ENCODE data around the gene PNMA5. TPM values are rescaled to one million over a fixed set of nuclear protein-coding genes. Genes with fewer than 3 reads are reported as not detected.
A peak's percentile ranks its signal among the peaks of the same experiment; 100 is the strongest.

Gene PNMA5
- total RNA-seq, 1 experiment from 2014 or later = 0.13 TPM

DNA sequence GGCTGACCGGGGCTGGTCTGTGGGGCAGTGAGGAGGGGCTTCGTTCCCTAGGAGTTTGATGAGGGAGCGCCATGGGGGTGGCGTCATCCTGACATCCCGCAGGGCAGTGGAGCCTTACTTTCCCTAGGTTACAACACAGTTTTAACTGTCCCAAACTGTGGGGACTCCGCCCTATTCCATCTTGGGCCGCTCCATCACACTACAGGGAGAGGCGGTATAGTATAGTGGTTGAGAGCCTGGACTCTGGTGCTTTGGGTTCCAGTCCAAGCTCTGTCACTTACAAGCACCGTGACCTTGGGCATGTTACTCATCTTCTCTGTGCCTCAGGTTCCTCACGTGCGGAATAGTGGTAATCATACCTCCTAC lies 51.9 kb downstream of the PNMA5 start:
- TF ChIP-seq SMAD3 (CRISPR knock-in tag; IDR thresholded peaks at IDR 0.05; ENCODE audit: borderline replicate concordance) = no peak
- no peak for TF ChIP-seq RELA (CRISPR knock-in tag; IDR thresholded peaks at IDR 0.05; ENCODE audit: borderline replicate concordance)
- no peak for TF ChIP-seq KAT7 (CRISPR knock-in tag; IDR thresholded peaks at IDR 0.05; ENCODE audit: borderline replicate concordance)
- TF ChIP-seq EMX1 (CRISPR knock-in tag; IDR thresholded peaks at IDR 0.05) = no peak
- no peak for TF ChIP-seq NFYB (CRISPR knock-in tag; conservative IDR thresholded peaks at IDR 0.05; ENCODE audit: low read depth)
- no peak for TF ChIP-seq ZNF138 (CRISPR knock-in tag; conservative IDR thresholded peaks at IDR 0.05)
- TF ChIP-seq, protein P1, sequence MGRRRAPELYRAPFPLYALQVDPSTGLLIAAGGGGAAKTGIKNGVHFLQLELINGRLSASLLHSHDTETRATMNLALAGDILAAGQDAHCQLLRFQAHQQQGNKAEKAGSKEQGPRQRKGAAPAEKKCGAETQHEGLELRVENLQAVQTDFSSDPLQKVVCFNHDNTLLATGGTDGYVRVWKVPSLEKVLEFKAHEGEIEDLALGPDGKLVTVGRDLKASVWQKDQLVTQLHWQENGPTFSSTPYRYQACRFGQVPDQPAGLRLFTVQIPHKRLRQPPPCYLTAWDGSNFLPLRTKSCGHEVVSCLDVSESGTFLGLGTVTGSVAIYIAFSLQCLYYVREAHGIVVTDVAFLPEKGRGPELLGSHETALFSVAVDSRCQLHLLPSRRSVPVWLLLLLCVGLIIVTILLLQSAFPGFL (CRISPR knock-in tag; IDR thresholded peaks at IDR 0.05; ENCODE audit: borderline replicate concordance) = no peak
- TF ChIP-seq ETV6 (CRISPR knock-in tag; IDR thresholded peaks at IDR 0.05) = no peak
- no peak for TF ChIP-seq ATF1 (CRISPR knock-in tag; IDR thresholded peaks at IDR 0.05)
- TF ChIP-seq ZNF671 (CRISPR knock-in tag; IDR thresholded peaks at IDR 0.05) = no peak
- TF ChIP-seq TCF7 (CRISPR knock-in tag; IDR thresholded peaks at IDR 0.05; ENCODE audit: low read depth) = no peak
- TF ChIP-seq ZNF396 (CRISPR knock-in tag; IDR thresholded peaks at IDR 0.05; ENCODE audit: borderline replicate concordance) = no peak
- no peak for TF ChIP-seq NFATC4 (CRISPR knock-in tag; IDR thresholded peaks at IDR 0.05)
- TF ChIP-seq, protein P2, sequence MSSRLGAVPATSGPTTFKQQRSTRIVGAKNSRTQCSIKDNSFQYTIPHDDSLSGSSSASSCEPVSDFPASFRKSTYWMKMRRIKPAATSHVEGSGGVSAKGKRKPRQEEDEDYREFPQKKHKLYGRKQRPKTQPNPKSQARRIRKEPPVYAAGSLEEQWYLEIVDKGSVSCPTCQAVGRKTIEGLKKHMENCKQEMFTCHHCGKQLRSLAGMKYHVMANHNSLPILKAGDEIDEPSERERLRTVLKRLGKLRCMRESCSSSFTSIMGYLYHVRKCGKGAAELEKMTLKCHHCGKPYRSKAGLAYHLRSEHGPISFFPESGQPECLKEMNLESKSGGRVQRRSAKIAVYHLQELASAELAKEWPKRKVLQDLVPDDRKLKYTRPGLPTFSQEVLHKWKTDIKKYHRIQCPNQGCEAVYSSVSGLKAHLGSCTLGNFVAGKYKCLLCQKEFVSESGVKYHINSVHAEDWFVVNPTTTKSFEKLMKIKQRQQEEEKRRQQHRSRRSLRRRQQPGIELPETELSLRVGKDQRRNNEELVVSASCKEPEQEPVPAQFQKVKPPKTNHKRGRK (CRISPR knock-in tag; IDR thresholded peaks at IDR 0.05; ENCODE audit: borderline replicate concordance) = no peak
- no peak for TF ChIP-seq SMAD4 (CRISPR knock-in tag; IDR thresholded peaks at IDR 0.05)
- TF ChIP-seq, protein P3, sequence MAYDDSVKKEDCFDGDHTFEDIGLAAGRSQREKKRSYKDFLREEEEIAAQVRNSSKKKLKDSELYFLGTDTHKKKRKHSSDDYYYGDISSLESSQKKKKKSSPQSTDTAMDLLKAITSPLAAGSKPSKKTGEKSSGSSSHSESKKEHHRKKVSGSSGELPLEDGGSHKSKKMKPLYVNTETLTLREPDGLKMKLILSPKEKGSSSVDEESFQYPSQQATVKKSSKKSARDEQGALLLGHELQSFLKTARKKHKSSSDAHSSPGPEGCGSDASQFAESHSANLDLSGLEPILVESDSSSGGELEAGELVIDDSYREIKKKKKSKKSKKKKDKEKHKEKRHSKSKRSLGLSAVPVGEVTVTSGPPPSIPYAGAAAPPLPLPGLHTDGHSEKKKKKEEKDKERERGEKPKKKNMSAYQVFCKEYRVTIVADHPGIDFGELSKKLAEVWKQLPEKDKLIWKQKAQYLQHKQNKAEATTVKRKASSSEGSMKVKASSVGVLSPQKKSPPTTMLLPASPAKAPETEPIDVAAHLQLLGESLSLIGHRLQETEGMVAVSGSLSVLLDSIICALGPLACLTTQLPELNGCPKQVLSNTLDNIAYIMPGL (CRISPR knock-in tag; IDR thresholded peaks at IDR 0.05) = no peak
- TF ChIP-seq ZNF121 (CRISPR knock-in tag; IDR thresholded peaks at IDR 0.05) = no peak
- TF ChIP-seq GABPB1 (CRISPR knock-in tag; IDR thresholded peaks at IDR 0.05) = no peak
- TF ChIP-seq CREB1 (CRISPR knock-in tag; IDR thresholded peaks at IDR 0.05) = no peak
- Mint-ChIP-seq H3K9me3 (no peaks in the 10 kb centered on the region), H3K4me1 (peaks cover 12% of the 10 kb centered on the region), H3K27me3 (ENCODE audit: low read depth) (peaks cover 3% of the 10 kb centered on the region), H3K36me3 (no peaks in the 10 kb centered on the region), H3K4me3 (peak overlapping the region; percentile 67), H3K27ac (no peak overlapping the region)
- CTCF ChIA-PET = interaction anchor here (1.0 to 2.6 kb wide), 23 partner anchors 9 to 743 kb away, joined by 3 to 14 read pairs (median 4); partner anchors contain the start of genes CETN2 and NSDHL
- DNase-seq (ENCODE audit: low spot score) = no peak
- ATAC-seq = 0 out of 2 replicates have a peak, but pooled peaks have one; percentile 5
- POLR2A ChIA-PET = no interaction called here

DNA sequence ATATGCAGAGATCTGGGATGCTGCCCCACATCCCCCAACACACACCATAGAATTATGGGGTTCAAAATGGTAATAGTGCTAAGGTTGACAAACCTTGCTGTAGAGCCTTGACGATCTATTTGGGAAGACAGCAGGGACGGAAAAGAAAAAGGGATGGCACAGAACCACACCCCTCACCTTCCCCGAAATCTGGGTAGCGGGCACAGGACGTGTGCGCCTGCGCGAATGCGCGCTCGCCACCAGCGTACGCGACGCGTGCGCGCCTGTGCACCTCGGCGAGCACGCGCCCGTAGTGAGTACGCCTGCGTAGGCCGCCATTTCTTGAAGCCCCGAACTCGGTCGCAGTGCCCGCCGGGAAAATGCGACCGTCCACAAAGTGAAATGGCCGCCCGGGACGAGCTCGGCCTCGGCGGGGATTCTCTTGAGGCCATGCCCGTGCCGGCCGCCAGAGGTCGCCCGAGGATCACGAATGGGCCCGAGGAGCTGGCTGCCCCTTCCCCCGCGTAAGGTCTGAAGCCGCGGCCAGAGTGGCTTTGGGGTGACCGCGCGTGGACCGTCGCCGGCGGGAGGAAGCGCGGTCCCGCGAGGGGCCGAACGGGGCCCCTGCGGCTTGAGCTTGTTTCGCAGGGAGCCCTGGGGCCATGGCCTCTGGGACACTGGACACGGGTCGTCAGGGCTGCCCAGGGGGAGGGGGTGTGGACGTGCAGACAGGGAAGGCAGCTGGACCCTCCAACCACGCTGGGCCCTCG lies 52.4 kb downstream of the PNMA5 start:
- Mint-ChIP-seq H3K36me3 (no peaks in the 10 kb centered on the region), H3K27ac (no peak overlapping the region; the same call in 1 of the 2 replicates), H3K27me3 (ENCODE audit: low read depth) (peaks cover 3% of the 10 kb centered on the region), H3K4me3 (peak overlapping the region; percentile 67), H3K4me1 (peaks cover 12% of the 10 kb centered on the region), H3K9me3 (no peaks in the 10 kb centered on the region)
- DNase-seq (ENCODE audit: low spot score) (peak; percentile 84), ATAC-seq (peak; percentile 85)
- ChIA-PET POLR2A (interaction anchor here (0.5 kb wide), 1 partner anchor 606 kb away, joined by 3 read pairs; no protein-coding TSS in a partner anchor), CTCF (interaction anchor here (0.6 to 2.6 kb wide), 27 partner anchors 9 to 743 kb away, joined by 3 to 14 read pairs (median 4); partner anchors contain the start of genes CETN2 and NSDHL)
- TF ChIP-seq MYBL2 (CRISPR knock-in tag; IDR thresholded peaks at IDR 0.05) (peak; percentile 15; the same call in 1 of the 2 replicates), ZNF416 (CRISPR knock-in tag; IDR thresholded peaks at IDR 0.05) (no peak), SMAD4 (CRISPR knock-in tag; IDR thresholded peaks at IDR 0.05) (no peak), ETV6 (CRISPR knock-in tag; IDR thresholded peaks at IDR 0.05) (peak; percentile 73; the same call in 1 of the 2 replicates), CREM (CRISPR knock-in tag; IDR thresholded peaks at IDR 0.05) (no peak), FOXP1 (CRISPR knock-in tag; IDR thresholded peaks at IDR 0.05; ENCODE audit: borderline replicate concordance) (0 out of 2 replicates have a peak, but pooled peaks have one; percentile 49), NR3C1 (CRISPR knock-in tag; conservative IDR thresholded peaks at IDR 0.05; ENCODE audit: low read depth) (no peak), IRF2 (CRISPR knock-in tag; IDR thresholded peaks at IDR 0.05; ENCODE audit: borderline replicate concordance, low read depth) (no peak), RELA (CRISPR knock-in tag; IDR thresholded peaks at IDR 0.05; ENCODE audit: borderline replicate concordance) (no peak), TEAD1 (CRISPR knock-in tag; IDR thresholded peaks at IDR 0.05) (0 out of 2 replicates have a peak, but pooled peaks have one; percentile 21)
- TF ChIP-seq, protein P4, sequence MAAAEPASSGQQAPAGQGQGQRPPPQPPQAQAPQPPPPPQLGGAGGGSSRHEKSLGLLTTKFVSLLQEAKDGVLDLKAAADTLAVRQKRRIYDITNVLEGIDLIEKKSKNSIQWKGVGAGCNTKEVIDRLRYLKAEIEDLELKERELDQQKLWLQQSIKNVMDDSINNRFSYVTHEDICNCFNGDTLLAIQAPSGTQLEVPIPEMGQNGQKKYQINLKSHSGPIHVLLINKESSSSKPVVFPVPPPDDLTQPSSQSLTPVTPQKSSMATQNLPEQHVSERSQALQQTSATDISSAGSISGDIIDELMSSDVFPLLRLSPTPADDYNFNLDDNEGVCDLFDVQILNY (CRISPR knock-in tag; IDR thresholded peaks at IDR 0.05) = no peak
- TF ChIP-seq, protein P5, sequence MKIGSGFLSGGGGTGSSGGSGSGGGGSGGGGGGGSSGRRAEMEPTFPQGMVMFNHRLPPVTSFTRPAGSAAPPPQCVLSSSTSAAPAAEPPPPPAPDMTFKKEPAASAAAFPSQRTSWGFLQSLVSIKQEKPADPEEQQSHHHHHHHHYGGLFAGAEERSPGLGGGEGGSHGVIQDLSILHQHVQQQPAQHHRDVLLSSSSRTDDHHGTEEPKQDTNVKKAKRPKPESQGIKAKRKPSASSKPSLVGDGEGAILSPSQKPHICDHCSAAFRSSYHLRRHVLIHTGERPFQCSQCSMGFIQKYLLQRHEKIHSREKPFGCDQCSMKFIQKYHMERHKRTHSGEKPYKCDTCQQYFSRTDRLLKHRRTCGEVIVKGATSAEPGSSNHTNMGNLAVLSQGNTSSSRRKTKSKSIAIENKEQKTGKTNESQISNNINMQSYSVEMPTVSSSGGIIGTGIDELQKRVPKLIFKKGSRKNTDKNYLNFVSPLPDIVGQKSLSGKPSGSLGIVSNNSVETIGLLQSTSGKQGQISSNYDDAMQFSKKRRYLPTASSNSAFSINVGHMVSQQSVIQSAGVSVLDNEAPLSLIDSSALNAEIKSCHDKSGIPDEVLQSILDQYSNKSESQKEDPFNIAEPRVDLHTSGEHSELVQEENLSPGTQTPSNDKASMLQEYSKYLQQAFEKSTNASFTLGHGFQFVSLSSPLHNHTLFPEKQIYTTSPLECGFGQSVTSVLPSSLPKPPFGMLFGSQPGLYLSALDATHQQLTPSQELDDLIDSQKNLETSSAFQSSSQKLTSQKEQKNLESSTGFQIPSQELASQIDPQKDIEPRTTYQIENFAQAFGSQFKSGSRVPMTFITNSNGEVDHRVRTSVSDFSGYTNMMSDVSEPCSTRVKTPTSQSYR (CRISPR knock-in tag; IDR thresholded peaks at IDR 0.05) = no peak

All from WTC11 (cell line).